Measurements from ENCODE around the gene NODAL. TPM values are rescaled to one million over a fixed set of nuclear protein-coding genes. Genes with fewer than 3 reads are reported as not detected.

The NODAL gene
- total RNA-seq, 2 donors from 2014 or later: not detected

DNA sequence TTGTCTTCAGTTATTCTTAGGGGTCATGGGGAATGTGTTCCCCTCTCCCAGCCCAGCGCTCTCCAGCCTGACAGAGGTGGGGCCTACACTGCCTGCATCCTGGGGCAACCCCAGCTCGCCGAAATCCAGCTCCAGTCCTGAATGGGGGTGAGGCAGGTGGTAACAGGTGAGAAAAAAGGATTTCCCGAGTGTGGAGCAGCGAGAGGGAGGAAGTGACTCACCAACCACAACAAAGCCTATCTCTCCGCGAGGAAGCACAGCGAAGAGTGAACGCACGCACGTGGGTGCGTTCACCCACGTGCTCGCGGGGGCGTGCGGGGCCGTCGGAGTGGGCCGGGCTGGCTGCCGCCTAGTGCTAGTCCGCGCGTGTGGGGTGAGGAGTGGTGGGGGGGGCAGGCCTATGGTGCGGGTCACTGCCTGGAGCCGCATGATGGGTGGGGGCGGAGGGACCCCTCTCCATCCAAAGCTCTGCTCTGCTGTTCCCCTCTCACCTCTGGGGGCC, 36.2 kb upstream of the NODAL start:
- peak; percentile 76 to 84 for DNase-seq
- Mint-ChIP-seq H3K9me3 (no peaks in the 10 kb centered on the region), H3K4me1 (ENCODE audit: low read depth) (peaks cover 52% of the 10 kb centered on the region), H3K27me3 (ENCODE audit: low read depth) (peaks cover 32% of the 10 kb centered on the region), H3K4me3 (peak overlapping the region; percentile 80 to 88), H3K27ac (no peak overlapping the region), H3K36me3 (ENCODE audit: insufficient read depth in 2 of 2) (peaks cover 0 to 2% of the 10 kb centered on the region in 2 donors)
- peak; percentile 71 to 77 for ATAC-seq (replicated peaks in 1 of 2)

DNA sequence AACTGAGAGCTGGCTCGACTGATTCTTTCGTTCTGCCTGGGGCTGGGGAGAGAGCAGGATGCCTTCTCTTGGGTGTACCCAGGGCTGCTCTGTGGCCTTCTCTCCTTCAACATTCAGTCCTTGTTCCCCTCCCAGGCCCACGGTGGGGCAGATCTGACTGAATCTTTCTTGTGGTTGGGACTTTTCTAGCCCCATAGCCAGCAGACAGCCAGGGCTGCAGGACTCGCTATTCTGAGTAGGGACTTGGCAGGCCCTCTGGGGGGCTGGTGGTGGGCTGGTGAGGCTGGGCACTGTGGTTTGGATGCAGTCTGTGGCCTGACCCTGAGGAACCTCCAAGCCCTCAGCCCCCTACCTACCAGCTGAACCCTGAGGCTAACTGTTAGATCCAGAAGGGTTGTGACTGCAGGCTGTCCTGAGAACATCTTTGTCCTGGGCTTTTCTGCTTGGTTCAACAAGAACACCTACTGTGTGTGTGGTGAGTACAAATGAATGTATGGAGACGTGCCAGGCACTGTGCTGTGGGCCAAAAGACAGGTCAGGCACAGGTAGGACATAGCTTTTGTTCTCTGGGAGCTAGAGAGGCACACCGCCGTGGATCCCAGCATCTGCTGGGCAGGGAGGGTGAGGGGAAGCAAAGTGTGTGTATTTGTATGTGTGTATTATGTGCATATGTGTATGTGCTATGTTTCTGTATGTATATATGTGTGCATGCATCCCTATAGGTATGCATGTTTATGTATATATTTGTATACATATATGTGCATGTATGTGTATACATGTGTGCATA, 35.0 kb upstream of the NODAL start:
- DNase-seq (peak in 1 of 2 donors; percentile 38), ATAC-seq (replicated peaks in 1 of 2) (peak in 1 of 2 donors; percentile 20)
- Mint-ChIP-seq H3K4me3 (no peak overlapping the region), H3K36me3 (ENCODE audit: insufficient read depth in 2 of 2) (peaks cover 0 to 2% of the 10 kb centered on the region in 2 donors), H3K4me1 (ENCODE audit: low read depth) (peaks cover 52% of the 10 kb centered on the region), H3K27ac (no peak overlapping the region), H3K9me3 (no peaks in the 10 kb centered on the region), H3K27me3 (ENCODE audit: low read depth) (peaks cover 32% of the 10 kb centered on the region)

DNA sequence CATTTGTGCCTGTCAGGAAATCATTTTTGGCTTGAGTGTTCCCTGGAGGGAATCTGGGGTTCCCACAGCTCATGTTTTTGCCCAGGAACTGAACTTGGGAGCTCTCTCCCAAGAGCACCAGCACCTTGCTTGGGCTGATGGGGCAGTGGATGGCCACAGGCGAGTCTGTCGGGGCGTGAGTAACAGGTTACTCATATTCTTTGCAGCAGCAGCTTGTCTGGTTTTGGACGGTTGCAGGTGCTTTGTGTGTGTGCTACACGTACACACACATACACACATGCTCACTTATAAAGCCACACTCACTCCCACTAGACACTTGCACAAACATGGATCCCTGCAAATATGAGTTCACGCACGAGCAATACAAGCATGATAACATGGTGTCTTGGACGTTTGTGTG, 34.2 kb upstream of the NODAL start:
- Mint-ChIP-seq H3K4me1 (ENCODE audit: low read depth) (peaks cover 49% of the 10 kb centered on the region), H3K27me3 (ENCODE audit: low read depth) (peaks cover 32% of the 10 kb centered on the region), H3K9me3 (no peaks in the 10 kb centered on the region), H3K27ac (no peak overlapping the region), H3K36me3 (ENCODE audit: insufficient read depth in 2 of 2) (peaks cover 0 to 2% of the 10 kb centered on the region in 2 donors), H3K4me3 (no peak overlapping the region)
- peak in 1 of 2 donors; percentile 27 for DNase-seq
- no peak for ATAC-seq (replicated peaks in 1 of 2)

DNA sequence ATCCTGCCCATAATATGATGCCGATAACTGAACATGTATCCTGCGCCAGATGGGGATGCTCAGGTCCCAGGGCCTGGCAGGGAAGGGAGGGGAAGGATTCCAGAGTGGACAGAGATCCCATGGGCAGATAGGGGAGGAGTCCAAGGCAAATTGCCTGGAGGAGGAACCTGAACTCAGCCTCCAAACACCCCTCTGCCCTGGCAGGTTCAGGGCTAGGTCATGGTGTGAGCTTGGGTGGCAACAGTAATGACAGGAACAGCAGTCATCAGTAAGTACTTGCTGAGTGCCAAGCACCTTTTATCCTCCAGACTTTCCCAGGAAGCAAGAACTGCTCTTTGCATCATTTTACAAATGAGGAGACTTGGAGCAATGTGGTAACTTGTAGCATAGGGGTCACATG, 33.3 kb upstream of the NODAL start:
- peaks cover 40% of the 10 kb centered on the region for H3K4me1 Mint-ChIP-seq (ENCODE audit: low read depth)
- H3K27ac Mint-ChIP-seq: no peak overlapping the region
- ATAC-seq (replicated peaks in 1 of 2) (no peak), DNase-seq (no peak)
- H3K27me3 Mint-ChIP-seq (ENCODE audit: low read depth): peaks cover 32% of the 10 kb centered on the region
- peaks cover 0 to 2% of the 10 kb centered on the region in 2 donors for H3K36me3 Mint-ChIP-seq (ENCODE audit: insufficient read depth in 2 of 2)
- no peak overlapping the region for H3K4me3 Mint-ChIP-seq
- no peaks in the 10 kb centered on the region for H3K9me3 Mint-ChIP-seq

DNA sequence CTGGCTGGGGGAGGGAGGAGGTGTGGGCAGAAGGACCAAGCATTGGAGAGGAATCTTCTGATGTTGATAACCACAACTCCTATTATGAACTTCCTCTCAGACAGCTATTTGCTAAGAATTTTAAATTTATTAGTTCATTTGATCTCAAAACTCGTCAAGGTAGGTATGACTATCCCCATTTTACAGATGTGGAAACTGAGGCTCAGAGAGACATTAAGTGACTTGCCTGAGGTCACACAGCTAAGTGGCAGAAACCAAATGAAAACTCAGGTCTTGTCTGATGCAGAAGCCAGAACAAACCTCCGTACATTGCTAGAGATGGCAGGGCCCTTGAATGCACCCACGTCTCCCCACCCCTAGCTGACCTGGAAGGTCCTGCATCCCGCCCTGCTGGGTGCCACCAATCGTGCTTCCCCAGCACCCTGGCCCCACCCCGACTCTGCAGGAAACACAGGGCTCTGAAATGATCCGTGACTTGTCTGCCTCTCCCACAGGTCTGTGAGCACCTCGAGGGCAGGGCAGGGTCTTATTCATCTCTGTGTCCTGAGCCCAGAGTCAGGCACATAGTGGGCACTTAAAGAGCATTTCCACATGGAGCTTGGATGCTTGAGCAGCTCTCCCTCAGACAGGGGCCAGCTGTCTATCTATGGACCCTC, 31.4 kb upstream of the NODAL start:
- Mint-ChIP-seq H3K4me1 (ENCODE audit: low read depth) (peaks cover 29% of the 10 kb centered on the region), H3K9me3 (no peaks in the 10 kb centered on the region), H3K27me3 (ENCODE audit: low read depth) (peaks cover 32% of the 10 kb centered on the region), H3K4me3 (no peak overlapping the region), H3K27ac (no peak overlapping the region), H3K36me3 (ENCODE audit: insufficient read depth in 2 of 2) (peaks cover 0 to 2% of the 10 kb centered on the region in 2 donors)
- DNase-seq: no peak
- no peak for ATAC-seq (replicated peaks in 1 of 2)

DNA sequence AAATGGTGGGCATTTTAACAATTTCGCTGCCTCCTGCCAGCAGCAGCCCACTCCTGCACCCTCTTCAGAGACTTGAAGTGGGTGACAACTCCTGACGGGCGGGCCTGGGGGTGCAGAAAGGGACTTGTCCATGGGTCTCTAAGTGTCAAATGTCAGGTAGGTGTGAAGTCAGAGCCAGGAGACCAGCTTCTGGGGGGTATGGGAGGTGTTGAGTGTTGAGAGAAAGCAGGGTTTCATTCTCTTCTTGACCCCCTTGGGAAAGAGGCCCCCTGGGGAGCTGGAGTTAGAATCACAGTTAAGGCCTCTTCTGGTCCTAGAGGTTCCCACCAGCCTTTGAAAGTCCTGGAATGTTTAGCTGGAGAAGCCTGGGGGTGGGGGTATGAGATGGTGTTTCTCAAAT, 25.5 kb upstream of the NODAL start:
- Mint-ChIP-seq H3K27me3 (ENCODE audit: low read depth) (no peaks in the 10 kb centered on the region), H3K4me1 (ENCODE audit: low read depth) (no peaks in the 10 kb centered on the region), H3K9me3 (no peaks in the 10 kb centered on the region), H3K4me3 (no peak overlapping the region), H3K36me3 (ENCODE audit: insufficient read depth in 2 of 2) (no peaks in the 10 kb centered on the region), H3K27ac (no peak overlapping the region)
- no peak for DNase-seq
- ATAC-seq (replicated peaks in 1 of 2): no peak

DNA sequence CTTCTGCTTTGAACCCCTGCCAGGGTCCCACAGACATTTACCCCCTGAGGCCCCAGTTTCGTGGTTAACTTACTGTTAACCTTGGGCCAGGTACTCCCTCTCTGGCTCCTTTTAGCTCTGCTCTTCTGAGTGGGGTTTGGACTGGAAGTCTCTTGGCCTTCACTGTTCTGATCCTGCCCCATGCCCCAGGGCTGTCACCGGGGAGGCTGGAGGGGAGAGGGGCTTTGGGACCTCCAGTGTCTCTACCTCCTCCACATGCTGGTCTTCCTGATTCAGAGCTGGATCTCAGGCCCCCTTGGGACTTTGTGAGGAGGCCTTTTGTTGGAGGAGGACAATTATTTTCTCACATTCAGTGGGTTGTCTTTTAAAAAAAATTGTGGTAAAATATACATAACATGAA, 24.4 kb upstream of the NODAL start:
- Mint-ChIP-seq H3K4me3 (no peak overlapping the region), H3K27ac (no peak overlapping the region)

DNA sequence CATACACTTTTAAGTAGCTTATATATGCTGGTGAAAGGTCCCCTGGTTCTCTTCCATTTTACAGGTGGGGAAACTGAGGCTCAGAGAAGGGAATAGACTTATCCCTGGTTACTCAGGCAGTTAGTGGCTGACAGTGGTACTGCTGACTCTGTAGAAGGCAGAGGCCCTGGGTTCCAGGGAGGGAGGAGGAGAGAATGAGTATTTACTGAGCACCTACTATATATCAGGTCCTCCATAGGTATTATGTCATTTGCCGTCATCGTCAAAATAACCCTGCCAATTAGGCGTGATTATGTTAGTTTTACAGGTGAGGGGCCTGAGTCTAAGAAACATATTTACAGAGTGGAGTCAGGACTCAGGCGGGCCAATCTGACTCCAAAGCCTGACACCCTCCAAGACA, 23.8 kb upstream of the NODAL start:
- no peaks in the 10 kb centered on the region for H3K9me3 Mint-ChIP-seq
- peaks cover 4% of the 10 kb centered on the region for H3K4me1 Mint-ChIP-seq (ENCODE audit: low read depth)
- H3K4me3 Mint-ChIP-seq: no peak overlapping the region
- no peak overlapping the region for H3K27ac Mint-ChIP-seq
- H3K27me3 Mint-ChIP-seq (ENCODE audit: low read depth): peaks cover 10% of the 10 kb centered on the region
- DNase-seq (no peak), ATAC-seq (replicated peaks in 1 of 2) (no peak)
- H3K36me3 Mint-ChIP-seq (ENCODE audit: insufficient read depth in 2 of 2): no peaks in the 10 kb centered on the region

More for the DNA sequence above, 24.4 kb upstream of the NODAL start:
- DNase-seq (no peak), ATAC-seq (replicated peaks in 1 of 2) (no peak)
- H3K27me3 Mint-ChIP-seq (ENCODE audit: low read depth): peaks cover 4% of the 10 kb centered on the region
- no peaks in the 10 kb centered on the region for H3K36me3 Mint-ChIP-seq (ENCODE audit: insufficient read depth in 2 of 2)
- no peaks in the 10 kb centered on the region for H3K9me3 Mint-ChIP-seq
- peaks cover 4% of the 10 kb centered on the region for H3K4me1 Mint-ChIP-seq (ENCODE audit: low read depth)

DNA sequence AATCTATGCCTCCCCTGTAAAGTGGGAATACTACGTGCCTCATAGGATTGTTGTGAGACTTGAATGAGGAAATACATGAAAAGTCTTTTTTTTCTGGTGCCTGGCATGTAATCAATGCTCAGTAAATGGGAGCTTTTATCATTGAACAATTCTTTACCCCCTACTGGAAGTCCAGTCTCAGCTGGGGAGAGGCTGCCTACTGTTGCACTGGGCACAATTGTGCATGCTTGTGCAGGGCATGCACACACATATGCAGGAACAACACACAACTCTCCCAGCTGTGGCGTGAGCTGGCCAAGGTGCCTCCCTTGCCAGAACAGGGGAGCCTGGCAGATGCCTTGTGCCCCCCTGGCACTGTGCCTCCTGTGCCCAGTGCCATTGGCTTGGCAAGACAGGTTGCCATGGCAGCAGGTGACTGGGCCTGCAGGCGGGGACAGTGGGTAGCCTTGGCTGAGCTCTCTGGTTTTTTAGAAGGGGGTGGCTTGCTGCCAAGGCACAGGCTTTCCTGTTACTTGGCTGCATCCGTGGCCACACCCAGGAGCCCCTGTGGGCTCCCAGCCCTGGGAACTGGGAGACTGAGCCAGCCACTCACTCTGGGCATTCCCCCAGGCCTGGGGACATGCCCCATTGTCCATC, 21.0 kb upstream of the NODAL start:
- Mint-ChIP-seq H3K4me1 (ENCODE audit: low read depth) (peaks cover 4% of the 10 kb centered on the region), H3K36me3 (ENCODE audit: insufficient read depth in 2 of 2) (no peaks in the 10 kb centered on the region), H3K9me3 (no peaks in the 10 kb centered on the region), H3K27ac (no peak overlapping the region), H3K4me3 (no peak overlapping the region), H3K27me3 (ENCODE audit: low read depth) (peaks cover 27% of the 10 kb centered on the region)
- no peak for ATAC-seq (replicated peaks in 1 of 2)
- no peak for DNase-seq

DNA sequence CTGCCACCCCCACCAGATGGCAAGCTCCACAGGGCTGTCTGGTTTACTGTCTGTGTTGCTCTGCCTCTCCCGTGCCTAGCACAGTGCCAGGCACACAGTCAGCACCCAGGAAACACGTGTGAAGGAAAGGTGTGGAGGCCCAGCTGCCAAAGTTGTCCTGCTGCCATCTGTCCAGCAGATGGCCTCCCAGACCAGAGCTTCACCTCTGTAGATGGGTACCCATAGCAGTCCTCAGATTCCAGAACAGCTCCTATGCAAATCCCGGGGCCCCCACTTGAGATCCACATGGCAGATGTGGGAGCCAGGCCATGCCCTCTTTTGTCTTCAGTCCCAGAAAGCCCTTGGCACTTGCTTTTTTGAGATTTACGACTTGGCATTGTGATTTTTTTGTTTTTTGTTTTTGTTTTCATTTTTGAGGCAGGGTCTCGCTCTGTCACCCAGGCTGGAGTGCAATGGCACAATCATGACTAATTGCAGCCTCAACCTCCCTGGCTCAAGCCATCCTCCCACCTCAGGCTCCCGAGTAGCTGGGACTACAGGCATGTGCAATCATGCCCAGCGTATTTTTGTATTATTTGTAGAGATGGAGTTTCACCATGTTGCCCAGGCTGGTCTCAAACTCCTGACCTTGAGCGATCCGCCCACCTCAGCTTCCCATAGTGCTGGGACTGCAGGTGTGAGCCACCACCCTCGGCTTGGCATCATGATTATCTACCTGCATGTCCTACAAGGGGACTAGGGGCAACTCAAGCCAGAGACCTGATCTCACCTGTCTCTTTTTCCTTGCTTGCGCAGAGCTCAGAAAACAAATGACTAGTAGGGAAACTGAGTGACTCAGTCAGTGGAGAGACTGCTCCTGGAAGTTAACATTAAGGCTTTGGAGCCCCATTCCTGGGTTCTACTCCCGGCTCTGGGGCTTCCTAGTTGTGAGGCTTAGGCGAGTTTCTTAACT, 20.2 kb upstream of the NODAL start:
- H3K4me3 Mint-ChIP-seq: no peak overlapping the region
- no peak overlapping the region for H3K27ac Mint-ChIP-seq
- DNase-seq (peak; percentile 45 to 55), ATAC-seq (replicated peaks in 1 of 2) (peak; percentile 63 to 65)
- H3K27me3 Mint-ChIP-seq (ENCODE audit: low read depth): peaks cover 34% of the 10 kb centered on the region
- H3K36me3 Mint-ChIP-seq (ENCODE audit: insufficient read depth in 2 of 2): no peaks in the 10 kb centered on the region
- H3K4me1 Mint-ChIP-seq (ENCODE audit: low read depth): peaks cover 4% of the 10 kb centered on the region
- no peaks in the 10 kb centered on the region for H3K9me3 Mint-ChIP-seq

DNA sequence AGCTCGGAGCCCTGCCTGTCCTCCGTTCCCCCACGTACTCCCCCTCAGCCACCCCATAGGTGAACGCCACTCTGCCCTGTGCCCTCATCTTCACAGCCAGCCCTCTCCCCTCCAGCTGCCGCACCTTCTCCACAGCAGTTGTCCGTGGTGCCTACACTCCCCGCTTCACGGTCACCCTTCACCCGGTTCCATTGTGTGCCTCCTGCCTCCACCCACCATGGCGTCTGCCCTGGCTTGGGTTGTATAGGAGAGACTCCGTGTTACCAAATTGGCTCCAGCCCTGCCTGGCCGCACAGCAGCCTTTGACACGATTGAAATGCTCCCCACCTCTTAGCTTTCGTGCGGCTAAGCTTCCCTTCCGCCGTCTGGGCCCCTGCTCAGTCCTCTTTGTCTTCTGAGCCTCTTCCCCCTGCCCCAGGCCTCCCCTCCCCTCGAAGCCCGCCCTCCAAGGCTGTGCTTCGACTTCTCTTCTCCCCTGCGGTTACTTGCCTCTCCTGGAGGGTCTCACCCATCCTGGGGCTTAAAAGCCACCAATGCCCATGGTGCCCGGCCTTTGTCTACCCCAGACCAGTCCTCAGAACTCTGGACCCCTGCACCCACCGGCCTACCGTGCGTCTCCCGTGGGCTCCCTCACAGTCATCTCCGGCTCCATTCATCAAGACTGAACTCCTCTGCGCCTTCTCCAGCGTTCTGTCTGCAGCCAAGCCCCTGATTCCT, 18.5 kb upstream of the NODAL start:
- H3K27me3 Mint-ChIP-seq (ENCODE audit: low read depth): peaks cover 50% of the 10 kb centered on the region
- no peak for ATAC-seq (replicated peaks in 1 of 2)
- H3K4me1 Mint-ChIP-seq (ENCODE audit: low read depth): peaks cover 4% of the 10 kb centered on the region
- no peaks in the 10 kb centered on the region for H3K36me3 Mint-ChIP-seq (ENCODE audit: insufficient read depth in 2 of 2)
- no peak overlapping the region for H3K27ac Mint-ChIP-seq
- no peaks in the 10 kb centered on the region for H3K9me3 Mint-ChIP-seq
- no peak for DNase-seq
- no peak overlapping the region for H3K4me3 Mint-ChIP-seq

All from activated T-cell treated with anti-CD3 and anti-CD28 coated beads, Interleukin-2, amount 50 U/mL, for 72 hours (primary cell).